Panc1 (cell line): ENCODE data around the gene CCM2. TPM values are rescaled to one million over a fixed set of nuclear protein-coding genes. Genes with fewer than 3 reads are reported as not detected.
A peak's percentile ranks its signal among the peaks of the same experiment; 100 is the strongest.

Experiments used
- ATAC-seq: fragments of 200-7000 bp; cut with Tn5 transposase; 2 replicates; pipeline ENCODE4 v1.9.1; 2020; ENCODE audit warnings: mild to moderate bottlenecking, moderate library complexity
- Bru-seq: library from RNA; stranded (reverse); fragments of 400-500 nt; gene quantifications from one replicate; lab custom pipeline; 2021; lab: Mats Ljungman, UMichigan
- BruChase-seq, 2 experiments: library from RNA; stranded (reverse); fragments of 400-500 nt; gene quantifications; one replicate each; lab custom pipeline; 2021; lab: Mats Ljungman, UMichigan
- BruUV-seq: library from RNA; stranded (reverse); fragments of 400-500 nt; replicated peaks from 2 replicates; lab custom pipeline; 2021; lab: Mats Ljungman, UMichigan
- CTCF ChIA-PET: fragments of 300-600 bp; sonication (Branson Sonifier 250); formaldehyde crosslinking; loops from one replicate; lab custom pipeline; 2022; ENCODE audit warnings: antibody characterized with exemption; lab: Charles Lee
- POLR2A ChIA-PET: fragments of 300-600 bp; sonication (Branson Sonifier 250); formaldehyde crosslinking; loops from one replicate; lab custom pipeline; 2022; ENCODE audit warnings: antibody characterized with exemption; lab: Charles Lee
- DNase-seq: peaks from one replicate; pipeline ENCODE4 v3.0.0-alpha.2; 2010; ENCODE audit warnings: low read depth, low spot score
- H3K27ac ChIP-seq: 2 replicates; pipeline ENCODE4 v1.5.1; 2011; ENCODE audit warnings: mild to moderate bottlenecking, low read length, inconsistent platforms
- H3K27me3 ChIP-seq: fragments of 200-500 bp; sonication (Bioruptor generic); 2 replicates; pipeline ENCODE4 v1.6.0; 2014; ENCODE audit warnings: low read length, inconsistent platforms; ENCODE audit not compliant: control insufficient read depth, insufficient read depth
- H3K36me3 ChIP-seq: fragments of 200-500 bp; sonication (Bioruptor generic); 2 replicates; pipeline ENCODE4 v1.5.1; 2014; ENCODE audit warnings: inconsistent platforms, mild to moderate bottlenecking, low read length, moderate library complexity; ENCODE audit not compliant: control insufficient read depth, insufficient read depth
- H3K4me1 ChIP-seq: 2 replicates; pipeline ENCODE4 v1.5.1; 2011; ENCODE audit warnings: inconsistent platforms, mild to moderate bottlenecking, low read length, moderate library complexity; ENCODE audit not compliant: control insufficient read depth, insufficient read depth
- H3K4me3 ChIP-seq, 2 experiments: 2 replicates each; pipeline ENCODE4 v1.5.1; 2011 to 2012; ENCODE audit warnings: low read depth in 2 of 2, low read length in 2 of 2, mild to moderate bottlenecking in 2 of 2, inconsistent platforms in 1 of 2, moderate library complexity in 1 of 2
- H3K9me3 ChIP-seq: fragments of 200-500 bp; sonication (Bioruptor generic); 2 replicates; pipeline ENCODE4 v1.5.1; 2014; ENCODE audit warnings: low read depth, mild to moderate bottlenecking, inconsistent platforms, low read length, moderate library complexity; ENCODE audit not compliant: control insufficient read depth, insufficient read depth
- POLR2AphosphoS5 ChIP-seq: IDR thresholded peaks from 2 replicates; pipeline ENCODE4 v1.6.1; 2012; ENCODE audit warnings: mild to moderate bottlenecking, low read depth, low read length, moderate library complexity
- SIN3A ChIP-seq: IDR thresholded peaks from 2 replicates; pipeline ENCODE4 v1.6.1; 2012; ENCODE audit warnings: low read depth, mild to moderate bottlenecking, low read length, moderate library complexity, borderline replicate concordance; ENCODE audit not compliant: insufficient read depth
- TCF7L2 ChIP-seq: IDR thresholded peaks from 2 replicates; pipeline ENCODE4 v1.6.1; 2011; ENCODE audit warnings: mild to moderate bottlenecking, low read depth, low read length, inconsistent platforms
- in situ Hi-C: cut with HindIII; loops from 2 replicates; pipeline ENCODE4 v1.10.0; 2016; ENCODE audit warnings: low sequenced_read_pairs, low pct_unique_long_range_greater_than_20kb
- intact Hi-C: fragments of 100-400 bp; cut with micrococcal nuclease; formaldehyde crosslinking; loops from one replicate; pipeline ENCODE4 v1.10.0; 2022; ENCODE audit not compliant: unreplicated experiment
- long read RNA-seq: library from polyadenylated mRNA; unstranded; transcript quantifications from one replicate; pipeline ENCODE4 v2.0.0, GENCODE V29; 2021; ENCODE audit not compliant: unreplicated experiment
- polyA plus RNA-seq: library from polyadenylated mRNA; unstranded; fragments of >200 nt; gene quantifications from one replicate; pipeline ENCODE4 v1.2.1, GENCODE V29; 2012; ENCODE audit warnings: missing spikeins; ENCODE audit not compliant: insufficient read length
- total RNA-seq: library from RNA; stranded (reverse); gene quantifications from one replicate; pipeline ENCODE4 v1.2.1, GENCODE V29; 2021; ENCODE audit not compliant: unreplicated experiment
- TF ChIP-seq, protein P1 (sequence below), 2 experiments: IDR thresholded peaks; 2 replicates each; pipeline ENCODE4 v1.6.1; 2011 to 2012; ENCODE audit warnings: low read depth in 2 of 2, control low read depth in 1 of 2, low read length in 1 of 2, mild to moderate bottlenecking in 1 of 2, moderate library complexity in 1 of 2; ENCODE audit not compliant: insufficient read depth in 1 of 2
- TF ChIP-seq, protein P2 (sequence below): fragments of 450-650 bp; IDR thresholded peaks from 2 replicates; pipeline ENCODE4 v1.5.1; 2017; ENCODE audit warnings: mild to moderate bottlenecking

Gene CCM2
- total RNA-seq (97.1 TPM), Bru-seq, nascent RNA (percentile 86 among the genes with signal in this experiment), BruChase-seq, experiment 1, labeled RNA remaining after a 2-hour chase (percentile 81 among the genes with signal in this experiment), BruChase-seq, experiment 2, labeled RNA remaining after a 6-hour chase (percentile 82 among the genes with signal in this experiment)
- polyA plus RNA-seq = 143 TPM
- long read RNA-seq, transcript CCM2-218 (9 exons, 1,719 nt) = minor isoform, 53 of 435 reads
- long read RNA-seq, transcript CCM2-201 (10 exons, 1,894 nt) = major isoform, 280 of 435 reads
- long read RNA-seq, transcript CCM2-219 (8 exons, 1,620 nt) = minor isoform, 9 of 435 reads
- long read RNA-seq, partial matches to known transcripts = 14 of 435 reads
- long read RNA-seq, other reads (novel, unspliced or antisense) = 75 of 435 reads

DNA sequence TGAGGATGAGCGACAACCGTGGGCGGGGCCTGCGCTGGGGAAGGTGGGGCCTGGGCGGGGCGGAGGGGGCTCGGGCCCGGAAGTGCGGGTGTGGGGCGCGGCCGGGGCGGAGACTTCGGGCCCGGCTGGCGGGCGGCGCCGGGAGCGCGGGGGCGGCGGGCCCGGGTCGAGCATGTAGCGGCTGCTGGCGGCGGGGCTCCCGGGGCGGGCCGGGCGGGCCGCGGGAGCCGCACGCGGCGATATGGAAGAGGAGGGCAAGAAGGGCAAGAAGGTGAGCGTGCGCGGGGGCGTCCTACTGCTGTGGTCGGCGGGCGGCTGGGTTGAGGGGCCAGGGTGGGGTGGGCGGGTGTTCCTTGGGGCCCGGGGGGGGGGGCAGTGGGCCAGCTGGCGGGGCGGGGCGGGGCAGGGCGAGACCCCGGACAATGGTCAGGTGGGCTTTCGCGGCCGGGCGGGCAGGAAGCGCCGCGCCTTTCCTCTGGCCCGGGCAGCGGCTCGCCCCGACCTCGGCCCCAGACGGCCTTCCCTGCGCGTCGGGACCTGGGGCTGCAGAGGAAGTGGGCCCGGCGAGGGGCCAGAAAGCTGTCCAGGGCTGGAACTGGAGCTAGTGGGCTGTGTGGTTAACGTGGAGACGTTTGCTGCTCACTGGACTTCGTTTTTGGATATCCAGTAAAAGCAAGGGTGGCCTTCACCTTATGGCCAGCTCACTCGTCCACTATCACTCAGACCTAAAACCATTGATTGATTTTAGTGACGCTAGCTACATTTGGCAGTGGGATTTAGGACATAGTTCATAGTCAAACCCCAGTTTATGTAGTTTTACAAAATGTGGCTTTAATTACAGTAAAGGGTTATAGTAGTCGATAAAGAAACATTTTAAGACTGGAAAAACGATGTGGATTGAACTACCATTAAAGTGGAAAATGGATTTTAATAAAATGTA lies at the start of gene CCM2:
Gene CCM2 (plus strand): TSS at position 109 of the 940 bp plus-strand sequence. CDS start 133 bp downstream, at position 242.
- POLR2A ChIA-PET = interaction anchor here (0.5 to 1.3 kb wide), 6 partner anchors 15 to 223 kb away, joined by 3 to 8 read pairs (median 4); partner anchors contain the start of gene PURB
- no peak for DNase-seq
- ATAC-seq = peak; percentile 41
- peaks cover 9% of the 10 kb centered on the region for H3K4me1 ChIP-seq
- in situ Hi-C loops = no loop called here
- CTCF ChIA-PET = interaction anchor here (0.6 to 0.8 kb wide), 9 partner anchors 10 to 779 kb away, joined by 3 to 13 read pairs (median 5); no protein-coding TSS in a partner anchor
- peak; percentile 34; the same call in 1 of the 2 replicates for TF ChIP-seq SIN3A
- TF ChIP-seq TCF7L2 = no peak
- TF ChIP-seq POLR2AphosphoS5 = no peak; the same call in 1 of the 2 replicates
- peaks cover 5% of the 10 kb centered on the region; the same call in 1 of the 2 replicates for H3K36me3 ChIP-seq
- intact Hi-C loops = no loop called here
- H3K9me3 ChIP-seq = no peaks in the 10 kb centered on the region
- H3K27me3 ChIP-seq = no peaks in the 10 kb centered on the region
- H3K4me3 ChIP-seq = peak within 1 kb of the TSS; percentile 79 to 96
- no TSS peak for BruUV-seq
- peak within 1 kb of the TSS; percentile 96 for H3K27ac ChIP-seq

DNA sequence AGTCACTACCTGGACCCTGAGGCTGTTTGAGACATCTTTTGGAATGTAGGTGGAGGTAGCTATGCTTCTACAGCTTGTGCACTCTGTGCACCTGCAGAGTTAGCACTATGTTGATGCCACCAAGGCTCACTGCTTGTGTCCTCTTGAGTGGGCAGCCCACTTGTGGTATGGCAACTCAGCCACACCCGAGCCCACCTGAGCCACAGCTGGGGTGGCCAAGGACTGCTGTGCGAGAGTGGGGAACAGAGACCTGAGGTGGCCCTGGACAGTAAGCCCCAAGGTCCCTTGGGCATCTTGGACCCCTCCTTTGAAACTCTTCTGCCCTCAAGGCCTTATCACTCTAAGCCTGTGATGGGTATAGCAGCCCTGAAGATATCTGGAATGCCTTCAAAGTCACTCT lies 46.8 kb upstream of the CCM2 start:
- in situ Hi-C loops = no loop called here
- no peak for DNase-seq
- no peaks in the 10 kb centered on the region; the same call in 1 of the 2 replicates for H3K27me3 ChIP-seq
- ATAC-seq = no peak
- ChIA-PET CTCF (no interaction called here), POLR2A (no interaction called here)
- H3K36me3 ChIP-seq = no peaks in the 10 kb centered on the region
- no peak for TF ChIP-seq POLR2AphosphoS5
- no peak for TF ChIP-seq SIN3A
- TF ChIP-seq, protein P1, sequence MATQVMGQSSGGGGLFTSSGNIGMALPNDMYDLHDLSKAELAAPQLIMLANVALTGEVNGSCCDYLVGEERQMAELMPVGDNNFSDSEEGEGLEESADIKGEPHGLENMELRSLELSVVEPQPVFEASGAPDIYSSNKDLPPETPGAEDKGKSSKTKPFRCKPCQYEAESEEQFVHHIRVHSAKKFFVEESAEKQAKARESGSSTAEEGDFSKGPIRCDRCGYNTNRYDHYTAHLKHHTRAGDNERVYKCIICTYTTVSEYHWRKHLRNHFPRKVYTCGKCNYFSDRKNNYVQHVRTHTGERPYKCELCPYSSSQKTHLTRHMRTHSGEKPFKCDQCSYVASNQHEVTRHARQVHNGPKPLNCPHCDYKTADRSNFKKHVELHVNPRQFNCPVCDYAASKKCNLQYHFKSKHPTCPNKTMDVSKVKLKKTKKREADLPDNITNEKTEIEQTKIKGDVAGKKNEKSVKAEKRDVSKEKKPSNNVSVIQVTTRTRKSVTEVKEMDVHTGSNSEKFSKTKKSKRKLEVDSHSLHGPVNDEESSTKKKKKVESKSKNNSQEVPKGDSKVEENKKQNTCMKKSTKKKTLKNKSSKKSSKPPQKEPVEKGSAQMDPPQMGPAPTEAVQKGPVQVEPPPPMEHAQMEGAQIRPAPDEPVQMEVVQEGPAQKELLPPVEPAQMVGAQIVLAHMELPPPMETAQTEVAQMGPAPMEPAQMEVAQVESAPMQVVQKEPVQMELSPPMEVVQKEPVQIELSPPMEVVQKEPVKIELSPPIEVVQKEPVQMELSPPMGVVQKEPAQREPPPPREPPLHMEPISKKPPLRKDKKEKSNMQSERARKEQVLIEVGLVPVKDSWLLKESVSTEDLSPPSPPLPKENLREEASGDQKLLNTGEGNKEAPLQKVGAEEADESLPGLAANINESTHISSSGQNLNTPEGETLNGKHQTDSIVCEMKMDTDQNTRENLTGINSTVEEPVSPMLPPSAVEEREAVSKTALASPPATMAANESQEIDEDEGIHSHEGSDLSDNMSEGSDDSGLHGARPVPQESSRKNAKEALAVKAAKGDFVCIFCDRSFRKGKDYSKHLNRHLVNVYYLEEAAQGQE (IDR thresholded peaks at IDR 0.05; ENCODE audit: insufficient read depth in 1 of 2, low read depth in 2 of 2, low read length in 1 of 2) = no peak
- no peak for TF ChIP-seq TCF7L2
- TF ChIP-seq, protein P2, sequence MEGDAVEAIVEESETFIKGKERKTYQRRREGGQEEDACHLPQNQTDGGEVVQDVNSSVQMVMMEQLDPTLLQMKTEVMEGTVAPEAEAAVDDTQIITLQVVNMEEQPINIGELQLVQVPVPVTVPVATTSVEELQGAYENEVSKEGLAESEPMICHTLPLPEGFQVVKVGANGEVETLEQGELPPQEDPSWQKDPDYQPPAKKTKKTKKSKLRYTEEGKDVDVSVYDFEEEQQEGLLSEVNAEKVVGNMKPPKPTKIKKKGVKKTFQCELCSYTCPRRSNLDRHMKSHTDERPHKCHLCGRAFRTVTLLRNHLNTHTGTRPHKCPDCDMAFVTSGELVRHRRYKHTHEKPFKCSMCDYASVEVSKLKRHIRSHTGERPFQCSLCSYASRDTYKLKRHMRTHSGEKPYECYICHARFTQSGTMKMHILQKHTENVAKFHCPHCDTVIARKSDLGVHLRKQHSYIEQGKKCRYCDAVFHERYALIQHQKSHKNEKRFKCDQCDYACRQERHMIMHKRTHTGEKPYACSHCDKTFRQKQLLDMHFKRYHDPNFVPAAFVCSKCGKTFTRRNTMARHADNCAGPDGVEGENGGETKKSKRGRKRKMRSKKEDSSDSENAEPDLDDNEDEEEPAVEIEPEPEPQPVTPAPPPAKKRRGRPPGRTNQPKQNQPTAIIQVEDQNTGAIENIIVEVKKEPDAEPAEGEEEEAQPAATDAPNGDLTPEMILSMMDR = no peak
- intact Hi-C loops = no loop called here
- H3K27ac ChIP-seq = no peak overlapping the region
- BruUV-seq = no TSS peak
- H3K9me3 ChIP-seq = no peaks in the 10 kb centered on the region
- no peaks in the 10 kb centered on the region for H3K4me1 ChIP-seq
- no peak overlapping the region for H3K4me3 ChIP-seq
